CD1c-positive myeloid dendritic cell (primary cell): ENCODE results near the gene LRP6.
"Not testable (repeated sequence)": the region's sequence is repeated elsewhere in the genome, so short reads cannot be mapped to it uniquely, and the experiment has no call there.

Source experiments
- DNase-seq: peaks from one replicate; pipeline ENCODE4 v3.0.0-alpha.2; 2016; ENCODE audit errors: extremely low spot score

Gene LRP6

DNA sequence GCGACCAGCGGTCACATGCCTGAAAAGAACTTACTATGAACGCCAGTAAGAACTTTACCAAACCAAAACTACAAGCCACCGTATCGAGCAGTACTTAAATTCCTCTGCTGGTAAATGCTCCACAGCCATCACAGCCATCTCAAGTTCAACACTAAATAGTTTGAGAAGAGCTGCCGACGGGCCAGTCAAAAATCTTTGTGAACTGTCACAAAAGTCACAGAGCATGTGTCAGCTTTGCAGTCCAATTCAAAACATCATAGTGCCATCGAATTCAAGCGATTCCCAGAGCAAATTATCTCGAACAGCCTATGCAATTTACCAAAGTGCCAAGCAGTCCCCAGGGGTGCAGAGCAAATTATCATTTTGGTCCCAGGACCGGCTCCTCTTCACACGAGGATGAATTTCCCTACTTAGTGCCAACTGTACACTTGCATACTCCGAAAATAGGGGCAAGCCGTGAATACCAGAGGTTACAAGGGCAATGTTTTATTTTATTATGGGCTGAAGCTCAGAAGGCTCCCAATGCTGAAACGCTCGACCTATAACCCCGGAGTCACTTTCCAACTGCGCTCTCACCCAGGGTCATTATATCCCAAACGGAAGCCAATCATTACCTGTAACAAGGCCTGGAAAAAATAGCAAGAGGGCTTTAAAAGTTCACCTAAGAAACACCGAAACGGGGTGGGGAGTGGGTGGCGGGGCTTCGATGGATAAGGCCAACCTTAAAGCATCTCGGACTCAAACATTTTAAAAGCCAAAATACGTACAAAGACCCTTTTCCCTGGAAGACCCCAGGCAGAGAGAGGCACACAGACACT lies 1.1 kb downstream of the LRP6 start:
- peak; percentile 3 for DNase-seq

DNA sequence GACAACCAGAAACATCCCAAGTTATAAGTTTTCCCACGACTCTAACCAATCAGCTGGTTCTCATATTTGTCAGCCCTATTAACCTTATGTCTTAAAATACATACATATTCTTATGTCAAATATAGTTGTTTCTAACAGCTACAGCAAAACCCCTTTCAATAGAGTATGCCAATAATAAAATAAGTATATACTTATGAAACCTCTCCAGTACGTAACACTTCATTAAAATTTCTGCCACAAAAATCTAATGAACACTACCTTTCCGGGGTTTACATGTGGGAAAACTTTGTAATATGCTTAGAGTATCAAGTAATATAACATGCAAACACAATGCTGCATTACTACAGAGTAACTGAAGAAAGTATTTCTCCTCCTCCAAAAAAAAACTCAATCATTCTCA lies 1.8 kb downstream of the LRP6 start:
- DNase-seq: no peak

DNA sequence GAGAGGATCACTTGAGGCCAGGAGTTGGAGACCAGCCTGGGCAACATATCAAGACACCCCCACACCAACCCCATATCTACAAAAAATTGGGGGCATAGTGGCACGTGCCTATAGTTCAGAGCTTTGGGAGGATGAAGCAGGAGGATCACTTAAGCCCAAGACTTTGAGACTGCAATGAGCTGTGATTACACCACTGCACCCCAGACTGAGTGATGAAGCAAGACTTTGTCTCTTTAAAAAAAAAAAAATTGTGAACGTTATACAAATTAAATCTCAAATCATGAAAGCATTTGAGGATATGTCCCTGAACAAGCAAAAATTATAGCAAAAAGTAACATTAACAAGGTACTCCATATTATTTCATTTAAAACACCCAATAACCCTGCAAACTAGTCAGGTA lies 2.9 kb downstream of the LRP6 start:
- no peak for DNase-seq

DNA sequence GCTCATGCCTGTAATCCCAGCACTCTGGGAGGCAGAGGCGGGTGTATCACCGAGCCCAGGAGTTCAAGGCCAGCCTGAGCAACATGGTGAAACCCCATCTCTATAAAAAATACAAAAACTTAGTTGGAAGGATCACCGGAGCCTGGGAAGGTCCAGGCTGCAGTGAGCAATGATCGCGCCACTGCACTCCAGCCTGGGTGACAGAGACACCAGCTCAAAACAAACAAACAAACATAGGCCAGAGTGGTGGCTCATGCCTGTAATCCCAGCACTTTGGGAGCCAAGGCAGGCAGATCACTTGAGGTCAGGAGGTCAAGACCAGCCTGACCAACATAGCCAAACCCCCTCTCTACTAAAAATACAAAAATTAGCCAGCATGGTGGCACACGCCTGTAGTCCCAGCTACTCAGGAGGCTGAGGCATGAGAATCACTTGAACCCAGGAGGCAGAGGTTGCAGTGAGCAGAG lies 10.5 kb downstream of the LRP6 start:
- DNase-seq: not testable (repeated sequence)

DNA sequence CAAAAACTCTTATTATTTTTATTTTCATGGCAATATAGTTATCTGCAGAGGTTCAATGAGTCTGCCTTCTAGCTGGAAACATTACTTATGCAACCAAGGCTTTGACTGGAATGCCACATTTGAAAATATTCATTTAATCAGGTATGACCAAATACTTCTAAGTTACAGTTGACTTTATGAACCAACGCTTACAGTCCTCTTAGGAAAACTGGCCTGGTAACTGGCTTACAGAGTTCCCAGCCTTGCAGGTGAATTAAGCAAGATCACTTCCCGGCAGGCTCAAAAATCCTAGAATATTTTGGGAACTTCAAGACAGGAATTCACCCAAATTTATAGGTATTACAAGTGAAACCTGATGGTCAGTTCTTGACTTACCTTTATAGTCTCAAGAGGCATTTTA lies 12.3 kb downstream of the LRP6 start:
- no peak for DNase-seq

DNA sequence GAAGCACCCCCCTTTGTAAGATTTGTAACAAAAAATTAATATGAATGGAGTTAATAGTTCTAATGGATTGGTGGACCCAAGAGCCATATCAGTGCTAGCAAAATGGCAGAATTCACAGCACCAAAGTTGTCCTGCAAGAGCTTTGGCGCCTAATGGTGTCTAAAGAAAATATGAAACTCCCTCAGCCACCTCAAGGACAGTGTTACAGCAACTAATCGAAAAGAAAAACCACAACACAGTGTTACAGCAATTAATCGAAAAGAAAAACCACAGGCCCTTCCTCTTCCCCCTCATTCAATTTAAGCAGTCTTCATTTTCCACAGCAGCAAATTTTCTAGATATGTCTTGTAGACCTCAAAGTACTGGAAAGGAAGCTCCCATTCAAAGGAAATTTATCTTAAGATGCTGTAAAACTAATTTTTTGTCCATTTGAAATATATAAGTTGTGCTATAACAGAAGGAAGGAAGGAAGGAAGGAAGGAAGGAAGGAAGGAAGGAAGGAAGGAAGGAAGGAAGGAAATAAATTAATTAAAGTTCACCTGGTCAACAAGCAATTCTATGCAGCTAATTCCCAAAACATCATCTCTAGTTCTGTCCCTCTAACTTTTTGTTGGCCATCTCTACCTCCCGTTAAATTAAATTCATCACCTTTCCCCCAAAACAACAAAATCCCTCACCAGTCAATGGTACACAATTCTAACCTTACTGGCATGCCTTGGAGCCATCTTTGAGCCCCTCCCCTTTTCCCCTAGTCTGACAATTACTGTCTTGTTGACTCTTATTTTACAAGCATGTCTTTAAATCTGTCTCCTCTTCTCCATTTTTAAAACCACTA lies 17.4 kb downstream of the LRP6 start:
- no peak for DNase-seq

DNA sequence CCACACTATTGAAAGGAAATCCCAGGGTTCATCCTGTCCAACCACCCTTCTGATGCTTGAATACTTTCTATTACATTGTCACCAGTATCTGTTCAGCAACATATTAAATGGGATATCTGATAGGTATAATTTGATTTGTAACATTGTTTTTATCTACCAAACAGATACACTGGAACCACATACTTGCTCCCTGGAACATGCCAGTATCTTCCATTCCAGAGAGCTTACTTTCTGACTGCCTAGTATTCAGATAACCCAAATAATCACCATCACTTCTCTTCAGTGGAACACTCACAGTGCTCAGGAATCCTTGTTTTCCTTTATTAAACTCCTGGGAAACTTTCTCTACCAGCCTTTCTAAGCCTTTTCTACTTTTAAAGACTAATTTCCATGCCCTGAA lies 19.3 kb downstream of the LRP6 start:
- DNase-seq: no peak

DNA sequence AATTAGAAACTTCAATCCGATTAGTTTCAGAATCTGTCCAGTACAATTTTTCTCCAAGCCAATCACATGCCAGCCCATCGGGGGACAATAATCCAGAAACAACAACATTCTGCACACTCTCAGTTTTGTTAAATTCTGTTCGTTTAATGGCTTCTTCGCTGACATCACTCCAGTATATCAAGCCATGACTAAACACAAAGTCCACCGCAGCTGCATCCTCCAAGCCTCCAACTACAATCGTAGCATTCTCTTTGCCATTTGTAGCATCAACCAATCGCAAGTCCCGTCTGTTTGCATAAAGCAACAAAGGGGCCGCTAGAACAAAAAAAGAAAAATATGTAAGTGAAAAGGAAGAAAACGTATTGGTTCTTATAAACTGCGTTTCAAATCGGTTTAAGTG lies 22.5 kb downstream of the LRP6 start:
- no peak for DNase-seq

DNA sequence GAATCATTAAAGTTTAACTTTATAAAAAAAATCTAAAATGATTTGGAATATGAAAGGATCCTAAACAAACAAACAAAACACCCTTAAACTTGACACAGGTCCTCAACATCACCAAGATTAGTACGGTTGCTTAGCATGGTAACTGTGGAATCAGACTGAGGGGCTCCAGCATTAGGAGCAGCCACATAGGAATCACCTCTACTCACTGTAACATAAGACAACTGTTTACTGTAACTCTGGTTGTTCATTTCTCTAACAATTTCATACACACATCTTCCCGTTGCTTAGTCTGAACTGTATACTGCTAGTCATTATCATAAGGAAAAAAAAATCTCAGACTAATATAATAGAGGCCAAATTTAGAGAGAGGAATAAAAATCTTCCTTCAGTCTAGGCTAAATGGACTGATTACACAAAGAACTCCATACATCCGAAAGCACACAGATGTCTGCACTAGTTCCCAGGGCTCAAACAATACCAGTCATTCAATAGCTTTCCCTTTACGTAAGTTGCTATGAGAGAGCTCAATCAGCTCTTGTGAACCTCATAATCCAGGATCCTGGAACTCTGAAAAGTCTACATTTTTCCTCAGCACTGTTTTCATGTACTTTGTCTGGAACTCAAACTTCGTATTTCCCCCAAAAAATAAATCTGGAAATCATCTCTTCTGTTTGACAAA lies 26.0 kb downstream of the LRP6 start:
- no peak for DNase-seq

DNA sequence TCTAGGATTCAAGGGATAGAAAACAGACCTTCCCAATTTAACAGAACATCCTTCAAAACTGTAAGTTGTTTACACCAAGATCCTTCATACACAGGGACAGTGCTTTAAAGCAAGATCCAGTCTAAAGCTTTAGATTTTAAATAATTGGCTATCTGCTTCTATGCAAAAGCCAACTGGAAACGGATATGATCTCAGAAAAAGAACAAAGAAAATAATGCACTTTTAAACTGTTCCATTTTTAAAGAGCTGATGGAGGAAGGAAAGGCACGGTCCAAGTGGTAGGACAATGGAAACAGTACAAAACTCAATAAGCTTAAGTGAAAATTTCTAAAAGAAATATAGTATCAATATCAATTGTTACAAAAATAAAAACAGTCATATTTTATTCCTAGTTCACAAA lies 27.7 kb downstream of the LRP6 start:
- no peak for DNase-seq

DNA sequence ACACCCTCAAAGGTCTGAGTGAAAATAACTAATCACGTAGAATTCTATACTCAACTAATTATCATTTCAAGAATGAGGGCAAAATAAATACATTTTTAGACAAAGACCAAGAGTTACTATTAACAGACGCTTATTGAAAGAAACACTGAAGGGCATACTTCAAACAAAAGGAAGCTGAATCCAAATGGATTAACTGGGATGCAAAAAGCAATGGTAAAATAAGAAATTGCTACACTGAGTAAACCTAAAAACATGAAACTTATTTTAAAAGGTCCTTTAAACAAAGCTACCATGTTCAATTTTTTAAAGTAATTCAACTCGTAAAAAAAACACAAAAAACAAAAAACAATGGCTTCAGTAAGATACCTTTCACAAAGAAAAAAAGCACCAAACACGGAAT lies 28.2 kb downstream of the LRP6 start:
- DNase-seq: no peak

DNA sequence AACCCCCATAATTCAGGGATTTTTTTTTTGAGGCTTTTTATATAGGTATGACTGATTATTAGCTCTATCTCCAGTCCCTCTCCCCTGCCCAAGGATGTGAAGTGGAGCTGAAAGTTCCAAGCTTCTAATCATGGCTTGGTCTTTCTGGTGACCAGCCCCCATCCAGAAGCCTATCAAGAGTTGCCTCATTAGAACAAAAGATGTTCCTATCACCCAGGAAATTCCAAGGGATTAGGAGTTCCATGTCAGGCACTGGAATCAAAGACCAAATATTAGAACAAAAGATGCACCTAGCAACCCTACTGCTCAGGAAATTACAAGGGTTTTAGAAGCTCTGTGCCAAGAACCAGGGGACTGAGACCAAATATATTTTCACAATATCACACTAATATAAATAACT lies 29.9 kb downstream of the LRP6 start:
- no peak for DNase-seq

DNA sequence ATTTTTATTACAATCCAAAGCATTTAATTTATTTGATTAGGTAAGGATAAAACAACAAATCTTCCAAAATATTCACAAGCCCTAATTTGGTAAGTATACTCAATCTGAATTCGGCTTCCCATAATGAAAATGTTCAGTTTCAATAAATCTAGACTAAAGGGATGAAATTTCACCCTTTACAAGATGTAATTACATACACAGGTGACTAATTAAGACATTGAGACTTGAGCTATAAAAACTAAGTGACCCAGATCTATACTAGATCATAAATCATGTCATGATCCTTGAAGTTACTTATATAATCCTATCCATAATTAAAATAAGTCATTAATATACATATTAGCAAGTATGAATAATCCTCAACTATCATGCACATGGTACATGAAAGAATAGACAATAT lies 36.6 kb downstream of the LRP6 start:
- DNase-seq: no peak

DNA sequence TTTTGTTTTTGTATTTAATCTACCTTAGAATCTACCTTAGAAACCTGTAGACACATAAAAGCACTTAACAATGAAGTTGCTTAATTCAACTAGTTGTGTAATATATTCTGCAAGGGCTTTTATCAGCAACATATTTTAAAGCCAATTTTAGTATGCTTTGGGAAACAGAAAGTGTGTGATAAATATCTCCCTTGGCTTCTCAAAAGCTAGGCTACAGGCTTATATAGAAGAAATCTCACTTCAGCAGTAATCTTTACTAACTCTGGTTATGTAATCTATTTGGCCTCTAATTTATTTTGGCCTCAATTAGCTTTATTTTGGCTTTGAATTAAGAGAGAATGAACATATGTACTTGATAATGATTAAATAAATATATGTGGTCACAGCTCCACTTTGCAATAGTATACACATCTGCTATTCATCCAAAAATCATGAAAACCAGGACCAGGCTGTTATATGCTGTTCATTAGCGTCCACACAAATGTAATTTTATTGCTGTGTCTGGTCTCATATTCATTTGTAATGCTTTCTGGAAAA lies 37.2 kb downstream of the LRP6 start:
- DNase-seq: no peak

DNA sequence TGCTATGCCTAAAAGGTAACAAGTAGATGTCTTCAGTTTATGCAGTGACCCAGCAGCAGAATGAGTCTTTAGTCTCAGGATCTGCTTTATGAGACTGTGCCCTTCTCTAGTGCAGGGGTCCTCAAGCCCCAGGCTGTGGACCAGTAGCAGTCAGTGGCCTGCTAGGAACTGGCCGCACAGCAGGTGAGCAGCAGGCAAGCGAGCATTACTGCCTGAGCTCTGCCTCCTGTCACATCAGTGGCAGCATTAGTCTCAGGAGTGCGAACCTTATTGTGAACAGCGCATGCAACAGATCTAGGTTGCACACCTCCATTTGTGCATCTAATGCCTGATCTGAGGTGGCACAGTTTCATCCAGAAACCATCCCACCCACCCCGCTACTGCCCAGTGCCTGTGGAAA lies 38.4 kb downstream of the LRP6 start:
- DNase-seq: no peak

DNA sequence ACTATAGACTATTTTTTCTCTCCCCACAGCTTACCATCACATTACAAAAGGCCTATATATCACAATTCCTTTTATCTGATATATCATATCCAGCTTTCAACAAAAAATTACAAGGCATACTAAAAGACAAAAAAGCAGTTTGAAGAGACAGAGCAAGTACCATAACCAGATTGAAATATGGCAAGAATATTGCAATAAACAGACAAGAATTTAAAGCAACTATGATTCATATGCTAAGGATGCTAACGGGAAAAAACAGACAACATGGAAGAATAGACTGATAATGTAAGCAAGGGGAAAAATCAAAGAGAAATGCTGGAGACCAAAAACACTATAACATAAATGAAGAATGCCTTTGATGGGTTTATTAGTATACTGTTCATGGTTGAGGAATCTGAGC lies 40.7 kb downstream of the LRP6 start:
- no peak for DNase-seq

DNA sequence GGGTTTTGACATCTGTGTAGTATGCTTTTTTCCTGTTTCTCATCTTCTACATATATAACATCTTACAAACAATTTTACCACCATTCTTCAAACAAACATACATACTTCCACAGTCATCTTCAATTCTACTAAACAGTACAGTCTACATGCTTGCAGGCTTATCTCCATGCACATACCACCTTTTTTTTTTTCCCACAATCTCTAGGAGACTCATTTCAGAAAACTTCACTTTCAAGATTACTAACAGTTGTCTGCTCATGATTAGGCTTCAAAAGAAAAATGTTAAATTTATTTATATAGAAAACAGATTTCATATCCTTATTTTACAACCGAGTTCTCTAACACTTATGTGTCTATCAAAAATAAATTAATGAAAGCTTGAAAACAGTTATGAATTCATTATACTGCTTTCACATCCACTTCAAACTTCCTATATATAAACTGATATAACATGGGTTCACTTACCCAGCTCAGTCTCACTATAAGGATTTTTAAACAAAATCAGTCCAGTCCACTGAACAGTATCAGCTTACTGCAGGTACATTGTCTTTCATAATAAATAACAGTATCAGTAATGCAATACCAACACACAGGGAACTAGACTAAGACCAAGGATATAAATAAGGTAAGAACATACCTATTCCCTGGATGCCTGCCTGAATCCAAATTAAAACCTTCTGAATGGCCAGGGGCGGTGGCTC lies 42.5 kb downstream of the LRP6 start:
- DNase-seq: no peak

DNA sequence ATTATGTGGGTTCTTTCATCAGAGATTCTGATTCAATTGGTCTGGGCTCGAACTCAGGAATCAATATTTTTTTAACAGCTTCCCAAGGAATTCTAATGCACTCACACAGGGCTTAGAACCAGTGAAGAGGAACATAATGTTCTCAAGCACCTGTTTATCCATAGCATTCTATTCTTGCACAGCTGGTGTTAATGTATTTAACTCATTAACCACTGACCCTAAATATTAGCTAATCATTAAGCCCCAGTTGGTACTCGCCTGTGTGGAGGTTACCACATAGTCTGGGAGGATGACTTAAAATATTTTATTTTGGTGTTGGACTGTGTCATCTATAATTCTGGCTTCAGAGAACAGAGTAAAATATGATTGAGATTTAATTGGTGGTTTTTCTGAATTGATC lies 45.3 kb downstream of the LRP6 start:
- no peak for DNase-seq

DNA sequence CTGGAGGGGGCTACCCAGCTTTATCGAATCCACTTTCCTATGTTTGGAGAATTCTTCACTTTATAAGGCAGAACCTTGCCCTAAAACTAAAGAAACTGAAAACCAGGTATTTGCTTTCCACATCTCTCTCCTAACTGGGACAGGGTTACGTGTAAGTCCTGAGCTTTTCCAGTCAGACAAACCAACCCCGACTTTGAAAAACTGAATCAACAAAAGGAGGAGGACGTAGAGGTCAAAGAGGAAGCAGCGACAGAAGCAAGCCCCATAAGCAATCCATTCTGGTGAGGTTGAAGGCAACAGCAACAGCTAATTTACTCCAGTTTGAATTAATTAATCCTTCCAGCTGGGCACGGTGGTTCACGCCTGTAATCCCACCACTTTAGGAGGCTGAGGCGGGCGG lies 47.2 kb downstream of the LRP6 start:
- DNase-seq: no peak

DNA sequence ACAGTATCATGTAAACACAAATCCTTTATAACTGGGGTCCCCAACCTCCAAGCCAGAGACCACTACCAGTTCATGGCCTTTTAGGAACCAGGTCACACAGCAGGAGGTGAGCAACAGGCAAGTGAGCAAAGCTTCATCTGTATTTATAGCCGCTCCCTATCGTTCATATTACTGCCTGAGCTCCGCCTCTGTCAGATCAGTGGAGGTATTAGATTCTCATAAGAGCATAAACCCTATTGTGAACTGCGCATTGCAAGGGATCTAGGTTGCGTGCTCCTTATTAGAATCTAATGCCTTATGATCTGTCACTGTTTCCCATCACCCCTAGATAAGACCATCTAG lies 49.9 kb downstream of the LRP6 start:
- DNase-seq: no peak

DNA sequence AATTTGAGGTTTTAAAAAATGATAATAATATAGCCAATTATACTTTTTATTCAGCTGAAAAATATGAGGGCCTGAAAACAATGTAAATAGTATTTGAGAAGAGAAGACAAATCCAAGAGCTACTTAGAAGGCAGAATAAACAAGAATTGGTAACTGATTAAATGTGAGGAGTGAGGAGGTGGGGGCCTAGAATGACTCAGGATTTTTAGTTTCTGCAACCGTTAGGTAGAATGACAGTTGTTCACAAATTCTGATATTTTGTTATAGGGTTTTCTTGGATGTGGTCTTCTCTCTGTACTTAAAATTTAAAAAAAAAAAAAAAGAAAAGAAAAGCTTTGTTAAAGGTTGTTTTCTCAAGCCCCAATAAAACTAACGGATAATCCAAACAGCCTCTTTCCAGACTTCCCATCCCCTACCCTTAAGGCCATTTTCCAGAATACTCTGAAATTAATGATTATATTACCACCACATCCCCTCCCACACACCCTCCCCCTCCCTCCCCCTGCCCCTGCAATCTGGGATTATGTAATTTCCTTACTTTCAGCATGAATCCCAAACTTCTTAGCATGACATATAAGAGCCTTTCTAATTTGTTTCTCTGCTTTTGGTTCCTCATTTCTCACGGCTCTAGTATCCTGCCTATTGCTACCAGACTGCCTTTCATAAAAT lies 50.4 kb downstream of the LRP6 start:
- DNase-seq: peak; percentile 27
